Mesendoderm (in vitro differentiated cells): ENCODE data around the gene CLEC7A.

Experiments used
- DNase-seq: peaks from one replicate; pipeline ENCODE4 v3.0.0; 2013
- H2AK5ac ChIP-seq: 2 replicates; pipeline ENCODE4 v1.6.1; 2013; ENCODE audit warnings: low read length, inconsistent platforms
- H2BK120ac ChIP-seq: 2 replicates; pipeline ENCODE4 v1.6.1; 2013; ENCODE audit warnings: low read depth, mild to moderate bottlenecking, low read length, moderate library complexity, mixed read lengths
- H2BK15ac ChIP-seq: replicated peaks from 2 replicates; pipeline ENCODE4 v1.6.1; 2013; ENCODE audit warnings: low read depth, mild to moderate bottlenecking, moderate library complexity
- H2BK5ac ChIP-seq: 2 replicates; pipeline ENCODE4 v1.6.1; 2013; ENCODE audit warnings: low read length, inconsistent platforms
- H3K18ac ChIP-seq: 2 replicates; pipeline ENCODE4 v1.6.1; 2013; ENCODE audit warnings: mild to moderate bottlenecking, low read length, mixed read lengths
- H3K23ac ChIP-seq: one replicate; pipeline ENCODE4 v1.6.1; 2013; ENCODE audit warnings: low read length
- H3K27ac ChIP-seq: 2 replicates; pipeline ENCODE4 v1.5.1; 2013; ENCODE audit warnings: low read depth, mild to moderate bottlenecking, inconsistent platforms, low read length, moderate library complexity
- H3K27me3 ChIP-seq: 2 replicates; pipeline ENCODE4 v1.6.1; 2013; ENCODE audit warnings: low read length, control low read depth, mild to moderate bottlenecking, inconsistent platforms; ENCODE audit not compliant: insufficient read depth, poor library complexity
- H3K36me3 ChIP-seq: 2 replicates; pipeline ENCODE4 v1.6.1; 2013; ENCODE audit warnings: low read length, inconsistent platforms; ENCODE audit not compliant: control insufficient read depth, insufficient read depth
- H3K4ac ChIP-seq: one replicate; pipeline ENCODE4 v1.6.1; 2013; ENCODE audit warnings: low read depth, mild to moderate bottlenecking, low read length, moderate library complexity
- H3K4me1 ChIP-seq: 2 replicates; pipeline ENCODE4 v1.6.1; 2013; ENCODE audit warnings: low read depth, low read length, inconsistent platforms; ENCODE audit not compliant: control insufficient read depth
- H3K4me2 ChIP-seq: 2 replicates; pipeline ENCODE4 v1.6.1; 2013; ENCODE audit warnings: low read length
- H3K4me3 ChIP-seq: 2 replicates; pipeline ENCODE4 v1.5.1; 2013; ENCODE audit warnings: mild to moderate bottlenecking, low read length
- H3K56ac ChIP-seq: one replicate; pipeline ENCODE4 v1.6.1; 2013; ENCODE audit warnings: low read length
- H3K79me1 ChIP-seq: 2 replicates; pipeline ENCODE4 v1.6.1; 2013; ENCODE audit warnings: low read length, inconsistent platforms
- H3K79me2 ChIP-seq: 2 replicates; pipeline ENCODE4 v1.6.1; 2013; ENCODE audit warnings: mild to moderate bottlenecking, low read length; ENCODE audit not compliant: control insufficient read depth, insufficient read depth
- H3K9ac ChIP-seq: 2 replicates; pipeline ENCODE4 v1.6.1; 2013; ENCODE audit warnings: low read length, inconsistent platforms
- H4K5ac ChIP-seq: one replicate; pipeline ENCODE4 v1.6.1; 2013; ENCODE audit warnings: low read length
- H4K8ac ChIP-seq: one replicate; pipeline ENCODE4 v1.6.1; 2013; ENCODE audit warnings: low read depth, mild to moderate bottlenecking, control low read depth, low read length, moderate library complexity
- WGBS: extraction: QIAGEN DNeasy Blood & Tissue Kit; methylation state at CpG from one replicate; pipeline ENCODE4 v1.1.7; 2013; ENCODE audit warnings: low lambda C conversion rate, missing lambda C conversion rate; ENCODE audit not compliant: insufficient coverage; ENCODE audit errors: extremely low coverage; 5-methylcytosine and 5-hydroxymethylcytosine counted together

Gene CLEC7A

DNA sequence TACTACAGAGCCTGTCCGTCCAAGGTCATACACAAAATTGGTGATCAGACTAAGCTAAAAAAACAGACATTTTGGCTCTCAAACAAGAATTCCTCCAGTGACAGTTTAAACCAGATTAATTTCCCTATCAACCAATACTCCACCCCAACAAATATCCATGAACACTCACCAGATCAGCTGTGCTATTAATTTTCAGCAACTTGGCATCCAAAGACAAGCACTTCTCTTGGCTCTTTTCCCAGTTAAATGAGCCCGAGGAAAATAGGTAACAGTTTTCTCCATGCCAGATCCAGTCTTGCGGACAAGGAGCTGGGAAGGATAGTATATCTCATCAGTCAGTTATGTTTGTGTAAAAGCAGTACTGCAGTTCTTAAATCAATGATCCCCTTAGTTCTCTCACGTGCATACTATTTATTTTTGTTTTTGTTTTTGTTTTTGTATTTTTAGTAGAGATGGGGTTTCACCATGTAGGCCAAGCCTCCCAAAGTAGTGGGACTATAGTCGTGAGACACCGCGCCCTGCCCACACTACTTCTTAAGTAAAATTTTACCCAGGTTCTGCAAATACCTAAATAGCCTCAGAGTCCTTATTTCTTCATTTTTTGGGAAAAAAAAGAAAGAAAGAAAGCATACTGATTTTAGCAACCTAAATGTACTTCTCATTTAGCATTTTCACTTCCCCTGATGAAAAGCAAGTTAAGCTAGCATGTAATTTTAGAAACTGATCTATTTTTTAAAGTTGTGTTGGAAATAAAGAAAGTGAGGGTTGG, 30.8 kb upstream of the CLEC7A start:
- Histone ChIP-seq H3K56ac (no peak overlapping the region), H3K4me2 (no peak overlapping the region), H2BK5ac (no peak overlapping the region), H3K9ac (no peak overlapping the region), H3K27me3 (no peaks in the 10 kb centered on the region), H3K36me3 (no peaks in the 10 kb centered on the region), H3K23ac (no peak overlapping the region), H3K27ac (no peak overlapping the region), H2BK120ac (no peak overlapping the region), H3K4me1 (peaks cover 2% of the 10 kb centered on the region), H3K4ac (no peak overlapping the region), H3K18ac (no peak overlapping the region), H4K8ac (no peak overlapping the region), H2BK15ac (peak overlapping the region; percentile 57), H3K79me1 (no peaks in the 10 kb centered on the region), H4K5ac (no peak overlapping the region), H2AK5ac (no peak overlapping the region), H3K4me3 (no peak overlapping the region), H3K79me2 (no peaks in the 10 kb centered on the region)
- no CpG with 5 or more reads among the region's 7 CpGs for WGBS
- DNase-seq: no peak

GRCh38 chr12:10159280-10159679, 29.3 kb upstream of the CLEC7A start:
- no peaks in the 10 kb centered on the region for H3K27me3 ChIP-seq
- DNase-seq: no peak
- no CpG with 5 or more reads among the region's 3 CpGs for WGBS
- H3K4me3 ChIP-seq: no peak overlapping the region
- no peak overlapping the region for H3K4me2 ChIP-seq
- H3K9ac ChIP-seq: no peak overlapping the region
- H3K23ac ChIP-seq: no peak overlapping the region
- no peak overlapping the region for H2BK5ac ChIP-seq
- H2AK5ac ChIP-seq: no peak overlapping the region
- peak overlapping the region; percentile 28 for H3K18ac ChIP-seq
- no peaks in the 10 kb centered on the region for H3K79me2 ChIP-seq
- H3K4me1 ChIP-seq: peaks cover 2% of the 10 kb centered on the region
- no peak overlapping the region for H2BK120ac ChIP-seq
- H3K36me3 ChIP-seq: no peaks in the 10 kb centered on the region
- H2BK15ac ChIP-seq: no peak overlapping the region
- no peak overlapping the region for H3K4ac ChIP-seq
- H3K56ac ChIP-seq: no peak overlapping the region
- no peak overlapping the region for H3K27ac ChIP-seq
- H4K5ac ChIP-seq: no peak overlapping the region
- H4K8ac ChIP-seq: no peak overlapping the region
- no peaks in the 10 kb centered on the region for H3K79me1 ChIP-seq

- no peak overlapping the region for H3K56ac ChIP-seq
- no peaks in the 10 kb centered on the region for H3K79me1 ChIP-seq
- no peak for DNase-seq
- H2BK120ac ChIP-seq: no peak overlapping the region
- no peak overlapping the region for H2BK15ac ChIP-seq
- no peak overlapping the region for H3K9ac ChIP-seq
- H3K27ac ChIP-seq: no peak overlapping the region
- H4K5ac ChIP-seq: no peak overlapping the region
- H2AK5ac ChIP-seq: no peak overlapping the region
- no peak overlapping the region for H3K23ac ChIP-seq
- no peak overlapping the region for H3K4me2 ChIP-seq
- no peaks in the 10 kb centered on the region for H3K27me3 ChIP-seq
- no peak overlapping the region for H3K4me3 ChIP-seq
- no peak overlapping the region for H4K8ac ChIP-seq
- peaks cover 2% of the 10 kb centered on the region for H3K4me1 ChIP-seq
- H2BK5ac ChIP-seq: no peak overlapping the region
- H3K79me2 ChIP-seq: no peaks in the 10 kb centered on the region
- no peak overlapping the region for H3K4ac ChIP-seq
- no peak overlapping the region for H3K18ac ChIP-seq
- WGBS: no CpG with 5 or more reads among the region's 2 CpGs
- H3K36me3 ChIP-seq: no peaks in the 10 kb centered on the region
Measured at GRCh38 chr12:10158406-10158805, 28.4 kb upstream of the CLEC7A start.

DNA sequence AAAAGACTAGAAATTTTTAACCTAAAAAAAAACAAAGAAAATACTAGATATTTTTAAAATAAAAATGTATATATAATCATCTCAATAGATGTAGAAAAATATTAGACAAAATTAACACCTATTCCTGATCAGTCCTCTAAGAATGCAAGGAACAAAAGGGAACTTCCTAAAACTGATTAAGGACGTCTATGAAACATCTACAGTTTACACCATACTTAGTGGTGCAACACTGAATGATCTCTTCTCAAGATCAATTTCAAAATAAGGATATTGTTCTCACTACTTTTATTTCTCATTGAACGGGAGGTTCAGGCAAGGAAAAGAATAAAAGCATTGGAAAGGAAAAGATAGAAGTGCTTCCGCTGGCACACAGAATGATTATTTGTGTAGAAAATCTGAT, 26.0 kb upstream of the CLEC7A start:
- H3K79me1 ChIP-seq: no peaks in the 10 kb centered on the region
- H3K4me3 ChIP-seq: no peak overlapping the region
- no peak overlapping the region for H3K27ac ChIP-seq
- no peak overlapping the region for H2BK120ac ChIP-seq
- no peaks in the 10 kb centered on the region for H3K36me3 ChIP-seq
- no peak overlapping the region for H3K9ac ChIP-seq
- H2BK5ac ChIP-seq: no peak overlapping the region
- H3K4me1 ChIP-seq: peaks cover 2% of the 10 kb centered on the region
- H2AK5ac ChIP-seq: no peak overlapping the region
- H3K23ac ChIP-seq: no peak overlapping the region
- H3K27me3 ChIP-seq: no peaks in the 10 kb centered on the region
- WGBS: no CpG with 5 or more reads among the region's 3 CpGs
- H2BK15ac ChIP-seq: no peak overlapping the region
- no peak overlapping the region for H3K4me2 ChIP-seq
- DNase-seq: no peak
- no peak overlapping the region for H3K4ac ChIP-seq
- H4K5ac ChIP-seq: no peak overlapping the region
- H3K79me2 ChIP-seq: no peaks in the 10 kb centered on the region
- H3K18ac ChIP-seq: no peak overlapping the region
- no peak overlapping the region for H3K56ac ChIP-seq
- H4K8ac ChIP-seq: no peak overlapping the region

- H3K27me3 ChIP-seq: no peaks in the 10 kb centered on the region
- H2BK120ac ChIP-seq: no peak overlapping the region
- peak overlapping the region; percentile 40 for H3K18ac ChIP-seq
- H3K56ac ChIP-seq: peak overlapping the region; percentile 95
- no peak overlapping the region for H3K27ac ChIP-seq
- no peak overlapping the region for H2AK5ac ChIP-seq
- no peak overlapping the region for H4K5ac ChIP-seq
- no peaks in the 10 kb centered on the region for H3K36me3 ChIP-seq
- no peak for DNase-seq
- H3K4me3 ChIP-seq: peak overlapping the region; percentile 54
- no peaks in the 10 kb centered on the region for H3K4me1 ChIP-seq
- no peak overlapping the region for H3K4ac ChIP-seq
- H3K79me2 ChIP-seq: no peaks in the 10 kb centered on the region
- no peak overlapping the region for H3K23ac ChIP-seq
- H4K8ac ChIP-seq: no peak overlapping the region
- no CpG with 5 or more reads among the region's 6 CpGs for WGBS
- H3K9ac ChIP-seq: peak overlapping the region; percentile 89
- no peak overlapping the region for H2BK15ac ChIP-seq
- no peaks in the 10 kb centered on the region for H3K79me1 ChIP-seq
- H2BK5ac ChIP-seq: no peak overlapping the region
- H3K4me2 ChIP-seq: peak overlapping the region; percentile 88
Measured at GRCh38 chr12:10154145-10154496, 24.1 kb upstream of the CLEC7A start.
